Stimulated activated naive B cell treated with anti-CD40 and anti-IgM and Interleukin-4, amounts not matched to agents 10 μg/mL and 1 μg/mL and 100 μg/mL, for 72 hours (primary cell): ENCODE data around the gene CAMTA1.
A peak's percentile ranks its signal among the peaks of the same experiment; 100 is the strongest.

Experiments used
- ATAC-seq, 2 donors: fragments of 150-1000 bp; cut with Tn5 transposase; replicated peaks; 2 replicates each; pipeline ENCODE4 v1.10.0; 2021; ENCODE audit warnings: moderate library complexity in 1 of 2
- DNase-seq: peaks from one replicate; pipeline ENCODE4 v3.0.0; 2021
- H3K27ac Mint-ChIP-seq: one replicate; pipeline ENCODE4 v1.8.0; 2022; ENCODE audit warnings: mild to moderate bottlenecking, mixed read lengths
- H3K27me3 Mint-ChIP-seq, 2 donors: one replicate each; pipeline ENCODE4 v1.8.0; 2022; ENCODE audit warnings: mixed read lengths in 2 of 2
- H3K36me3 Mint-ChIP-seq, 2 donors: one replicate each; pipeline ENCODE4 v1.8.0; 2022; ENCODE audit warnings: mixed read lengths in 2 of 2, mild to moderate bottlenecking in 1 of 2
- H3K4me1 Mint-ChIP-seq, 2 donors: one replicate each; pipeline ENCODE4 v1.8.0; 2022; ENCODE audit warnings: mixed read lengths in 2 of 2, mild to moderate bottlenecking in 1 of 2
- H3K4me3 Mint-ChIP-seq, 2 donors: one replicate each; pipeline ENCODE4 v1.8.0; 2022; ENCODE audit warnings: mild to moderate bottlenecking in 2 of 2, mixed read lengths in 2 of 2, moderate library complexity in 1 of 2
- H3K9me3 Mint-ChIP-seq, 2 donors: one replicate each; pipeline ENCODE4 v1.8.0; 2022; ENCODE audit warnings: mixed read lengths in 2 of 2, mild to moderate bottlenecking in 1 of 2

Gene CAMTA1

GRCh38 chr1:6770751-6771440, 14.4 kb upstream of the CAMTA1 start:
- Mint-ChIP-seq H3K27ac (peak overlapping the region; percentile 17), H3K36me3 (no peaks in the 10 kb centered on the region), H3K4me3 (no peak overlapping the region), H3K27me3 (peaks cover under 1 to 6% of the 10 kb centered on the region in 2 donors), H3K9me3 (no peaks in the 10 kb centered on the region), H3K4me1 (peaks cover 6 to 17% of the 10 kb centered on the region in 2 donors)
- DNase-seq, result no peak
- peak; percentile 88 to 93 for ATAC-seq

GRCh38 chr1:6771441-6771769, 13.8 kb upstream of the CAMTA1 start:
- H3K36me3 Mint-ChIP-seq, result peaks cover 0 to 4% of the 10 kb centered on the region in 2 donors
- ATAC-seq (peak; percentile 6 to 12), DNase-seq (no peak)
- peaks cover 6 to 17% of the 10 kb centered on the region in 2 donors for H3K4me1 Mint-ChIP-seq
- H3K9me3 Mint-ChIP-seq, result peaks cover 3 to 4% of the 10 kb centered on the region in 2 donors
- no peak overlapping the region for H3K4me3 Mint-ChIP-seq
- H3K27ac Mint-ChIP-seq, result peak overlapping the region; percentile 37
- H3K27me3 Mint-ChIP-seq, result peaks cover 0 to 6% of the 10 kb centered on the region in 2 donors

GRCh38 chr1:6774381-6774780, 10.9 kb upstream of the CAMTA1 start:
- no peak overlapping the region for H3K4me3 Mint-ChIP-seq
- peaks cover 6 to 8% of the 10 kb centered on the region in 2 donors for H3K9me3 Mint-ChIP-seq
- DNase-seq, result no peak
- H3K4me1 Mint-ChIP-seq, result peaks cover 14 to 29% of the 10 kb centered on the region in 2 donors
- H3K36me3 Mint-ChIP-seq, result peaks cover 3 to 12% of the 10 kb centered on the region in 2 donors
- ATAC-seq, result no peak
- H3K27ac Mint-ChIP-seq, result no peak overlapping the region
- H3K27me3 Mint-ChIP-seq, result no peaks in the 10 kb centered on the region

- H3K27ac Mint-ChIP-seq, result no peak overlapping the region
- H3K27me3 Mint-ChIP-seq, result no peaks in the 10 kb centered on the region
- H3K9me3 Mint-ChIP-seq, result peaks cover 6 to 8% of the 10 kb centered on the region in 2 donors
- no peak for DNase-seq
- H3K4me3 Mint-ChIP-seq, result no peak overlapping the region
- peaks cover 14 to 28% of the 10 kb centered on the region in 2 donors for H3K4me1 Mint-ChIP-seq
- ATAC-seq, result no peak
- H3K36me3 Mint-ChIP-seq, result peaks cover 3 to 12% of the 10 kb centered on the region in 2 donors
Measured at GRCh38 chr1:6775261-6776043, 9.8 kb upstream of the CAMTA1 start.

- no peak for ATAC-seq
- Mint-ChIP-seq H3K27me3 (no peaks in the 10 kb centered on the region), H3K4me3 (no peak overlapping the region), H3K27ac (no peak overlapping the region), H3K4me1 (peaks cover 11 to 18% of the 10 kb centered on the region in 2 donors), H3K9me3 (peaks cover 6 to 8% of the 10 kb centered on the region in 2 donors), H3K36me3 (peaks cover 3 to 12% of the 10 kb centered on the region in 2 donors)
- DNase-seq, result no peak
Measured at GRCh38 chr1:6776389-6776788, 8.9 kb upstream of the CAMTA1 start.

- DNase-seq (no peak), ATAC-seq (peak; percentile 68 to 70)
- Mint-ChIP-seq H3K36me3 (peaks cover 3 to 12% of the 10 kb centered on the region in 2 donors), H3K27me3 (no peaks in the 10 kb centered on the region), H3K4me3 (peak overlapping the region in 1 of 2 donors; percentile 2), H3K27ac (no peak overlapping the region), H3K4me1 (peaks cover 8 to 13% of the 10 kb centered on the region in 2 donors), H3K9me3 (peaks cover 6 to 8% of the 10 kb centered on the region in 2 donors)
Measured at GRCh38 chr1:6776895-6777294, 8.4 kb upstream of the CAMTA1 start.

GRCh38 chr1:6777813-6778212, 7.4 kb upstream of the CAMTA1 start:
- Mint-ChIP-seq H3K4me1 (peaks cover 11 to 19% of the 10 kb centered on the region in 2 donors), H3K27ac (peak overlapping the region; percentile 14), H3K9me3 (peaks cover 6 to 8% of the 10 kb centered on the region in 2 donors), H3K4me3 (no peak overlapping the region), H3K36me3 (peaks cover 3 to 12% of the 10 kb centered on the region in 2 donors), H3K27me3 (no peaks in the 10 kb centered on the region)
- peak in 1 of 2 donors; percentile 34 for ATAC-seq
- no peak for DNase-seq

- peaks cover 13 to 27% of the 10 kb centered on the region in 2 donors for H3K4me1 Mint-ChIP-seq
- no peak for DNase-seq
- H3K27me3 Mint-ChIP-seq, result no peaks in the 10 kb centered on the region
- no peak overlapping the region for H3K27ac Mint-ChIP-seq
- peaks cover 6 to 8% of the 10 kb centered on the region in 2 donors for H3K9me3 Mint-ChIP-seq
- peaks cover 3 to 12% of the 10 kb centered on the region in 2 donors for H3K36me3 Mint-ChIP-seq
- no peak overlapping the region for H3K4me3 Mint-ChIP-seq
- ATAC-seq, result no peak
Measured at GRCh38 chr1:6779089-6779805, 6.0 kb upstream of the CAMTA1 start.

- H3K9me3 Mint-ChIP-seq, result no peaks in the 10 kb centered on the region
- ATAC-seq (no peak), DNase-seq (no peak)
- H3K4me3 Mint-ChIP-seq, result no peak overlapping the region
- H3K4me1 Mint-ChIP-seq, result peaks cover 18 to 32% of the 10 kb centered on the region in 2 donors
- no peak overlapping the region for H3K27ac Mint-ChIP-seq
- no peaks in the 10 kb centered on the region for H3K27me3 Mint-ChIP-seq
- peaks cover 2 to 13% of the 10 kb centered on the region in 2 donors for H3K36me3 Mint-ChIP-seq
Measured at GRCh38 chr1:6782151-6782550, 3.1 kb upstream of the CAMTA1 start.

- H3K27me3 Mint-ChIP-seq, result no peaks in the 10 kb centered on the region
- no peaks in the 10 kb centered on the region for H3K9me3 Mint-ChIP-seq
- no peak overlapping the region for H3K27ac Mint-ChIP-seq
- peaks cover 21 to 37% of the 10 kb centered on the region in 2 donors for H3K4me1 Mint-ChIP-seq
- DNase-seq, result no peak
- peaks cover 2 to 17% of the 10 kb centered on the region in 2 donors for H3K36me3 Mint-ChIP-seq
- peak overlapping the region; percentile 94 to 96 for H3K4me3 Mint-ChIP-seq
- no peak for ATAC-seq
Measured at GRCh38 chr1:6783221-6783620, 2.0 kb upstream of the CAMTA1 start.

GRCh38 chr1:6783936-6784559, 1.2 kb upstream of the CAMTA1 start:
- Mint-ChIP-seq H3K36me3 (peaks cover 2 to 24% of the 10 kb centered on the region in 2 donors), H3K27me3 (no peaks in the 10 kb centered on the region), H3K4me3 (peak overlapping the region; percentile 94 to 96), H3K9me3 (no peaks in the 10 kb centered on the region), H3K27ac (peak overlapping the region; percentile 99), H3K4me1 (peaks cover 29 to 46% of the 10 kb centered on the region in 2 donors)
- ATAC-seq (peak; percentile 0 to 2), DNase-seq (no peak)

- peak overlapping the region; percentile 99 for H3K27ac Mint-ChIP-seq
- peaks cover 5 to 24% of the 10 kb centered on the region in 2 donors for H3K36me3 Mint-ChIP-seq
- ATAC-seq, result peak; percentile 81 to 82
- DNase-seq, result peak; percentile 100
- no peaks in the 10 kb centered on the region for H3K9me3 Mint-ChIP-seq
- H3K4me1 Mint-ChIP-seq, result peaks cover 34 to 53% of the 10 kb centered on the region in 2 donors
- no peaks in the 10 kb centered on the region for H3K27me3 Mint-ChIP-seq
- peak overlapping the region; percentile 94 to 96 for H3K4me3 Mint-ChIP-seq
Measured at GRCh38 chr1:6784560-6785317, 515 bp upstream of the CAMTA1 start.

GRCh38 chr1:6785728-6786505, 663 bp downstream of the CAMTA1 start:
- Mint-ChIP-seq H3K9me3 (no peaks in the 10 kb centered on the region), H3K27me3 (no peaks in the 10 kb centered on the region), H3K36me3 (peaks cover 5 to 24% of the 10 kb centered on the region in 2 donors), H3K27ac (peak overlapping the region; percentile 97), H3K4me3 (peak overlapping the region; percentile 87 to 97), H3K4me1 (peaks cover 35 to 61% of the 10 kb centered on the region in 2 donors)
- ATAC-seq, result no peak
- DNase-seq, result peak; percentile 36
